Pulmonary artery endothelial cell (primary cell): ENCODE data around the gene TIAM2. TPM values are rescaled to one million over a fixed set of nuclear protein-coding genes. Genes with fewer than 3 reads are reported as not detected.

Experiments used
- DNase-seq: peaks from one replicate; pipeline ENCODE4 v3.0.0-alpha.2; 2011; ENCODE audit warnings: low read depth, low spot score
- total RNA-seq: library from RNA; depleted of rRNA; stranded (reverse); fragments of >200 nt; gene quantifications from 2 replicates; pipeline ENCODE4 v1.2.3, GENCODE V29; 2014

Gene TIAM2
- total RNA-seq, 1 donor from 2014 or later = 10.9 TPM

- no peak for DNase-seq
Observed at GRCh38 chr6:155126727-155127439, 131.8 kb downstream of the TIAM2 start.

GRCh38 chr6:155128977-155129376, 133.9 kb downstream of the TIAM2 start:
- DNase-seq = no peak

- DNase-seq = no peak
Observed at GRCh38 chr6:155129744-155130143, 134.6 kb downstream of the TIAM2 start.

GRCh38 chr6:155130161-155130853, 135.2 kb downstream of the TIAM2 start:
- DNase-seq = no peak

- no peak for DNase-seq
Observed at GRCh38 chr6:155132617-155133016, 137.5 kb downstream of the TIAM2 start.

- peak; percentile 63 for DNase-seq
Observed at GRCh38 chr6:155141002-155141401, 145.9 kb downstream of the TIAM2 start.

- DNase-seq = no peak
Observed at GRCh38 chr6:155141512-155141911, 146.4 kb downstream of the TIAM2 start.

GRCh38 chr6:155142168-155143028, 147.3 kb downstream of the TIAM2 start:
- peak; percentile 93 for DNase-seq

- DNase-seq = no peak
Observed at GRCh38 chr6:155143029-155143577, 148.0 kb downstream of the TIAM2 start.

GRCh38 chr6:155143578-155144106, 148.5 kb downstream of the TIAM2 start:
- DNase-seq = no peak

- DNase-seq = no peak
Observed at GRCh38 chr6:155146205-155146604, 151.1 kb downstream of the TIAM2 start.

- no peak for DNase-seq
Observed at GRCh38 chr6:155147958-155148663, 153.0 kb downstream of the TIAM2 start.

GRCh38 chr6:155150967-155151671, 156.0 kb downstream of the TIAM2 start:
- no peak for DNase-seq

- DNase-seq = no peak
Observed at GRCh38 chr6:155152211-155153076, 157.3 kb downstream of the TIAM2 start.

- DNase-seq = no peak
Observed at GRCh38 chr6:155154158-155154830, 159.2 kb downstream of the TIAM2 start.

GRCh38 chr6:155155787-155156447, 160.8 kb downstream of the TIAM2 start:
- no peak for DNase-seq

- DNase-seq = no peak
Observed at GRCh38 chr6:155157101-155157500, 162.0 kb downstream of the TIAM2 start.
